ENCODE results near the gene DHX15.

GRCh38 chr4:24564488-24564887 is 19.9 kb downstream of the DHX15 start:
- no peak for TF ChIP-seq CTCF (IDR thresholded peaks at IDR 0.05)
- no peak for TF ChIP-seq POLR2AphosphoS5 (IDR thresholded peaks at IDR 0.05)
